Osteoblast (primary cell): ENCODE data around the gene ESRP2. TPM values are rescaled to one million over a fixed set of nuclear protein-coding genes. Genes with fewer than 3 reads are reported as not detected.

Experiments used
- DNase-seq: peaks from one replicate; pipeline ENCODE4 v3.0.0; 2011; ENCODE audit warnings: low spot score, mixed read lengths; ENCODE audit not compliant: insufficient read length; ENCODE audit errors: missing footprints
- H2AFZ ChIP-seq: 2 replicates; pipeline ENCODE4 v1.6.0; 2011; ENCODE audit warnings: mild to moderate bottlenecking, low read length
- H3K27ac ChIP-seq: 2 replicates; pipeline ENCODE4 v1.5.1; 2011; ENCODE audit warnings: mild to moderate bottlenecking, low read depth, low read length, moderate library complexity
- H3K27me3 ChIP-seq: 2 replicates; pipeline ENCODE4 v1.6.0; 2012; ENCODE audit warnings: mild to moderate bottlenecking, control low read depth, inconsistent platforms, low read length, moderate library complexity; ENCODE audit not compliant: insufficient read depth
- H3K36me3 ChIP-seq: 2 replicates; pipeline ENCODE4 v1.5.1; 2011; ENCODE audit warnings: mild to moderate bottlenecking, low read length, control low read depth, moderate library complexity; ENCODE audit not compliant: insufficient read depth
- H3K4me1 ChIP-seq: 2 replicates; pipeline ENCODE4 v1.5.1; 2011; ENCODE audit warnings: mild to moderate bottlenecking, low read length, control low read depth, moderate library complexity; ENCODE audit not compliant: insufficient read depth
- H3K4me2 ChIP-seq: 2 replicates; pipeline ENCODE4 v1.6.0; 2011; ENCODE audit warnings: mild to moderate bottlenecking, low read length; ENCODE audit not compliant: insufficient read depth
- H3K4me3 ChIP-seq: fragments of 200-600 bp; sonication (generic); 3 replicates; pipeline ENCODE4 v1.5.1; 2012; ENCODE audit warnings: mild to moderate bottlenecking, low read length, inconsistent platforms; ENCODE audit not compliant: insufficient read depth
- H3K79me2 ChIP-seq: 2 replicates; pipeline ENCODE4 v1.6.0; 2012; ENCODE audit warnings: mild to moderate bottlenecking, low read length, control low read depth, inconsistent platforms; ENCODE audit not compliant: insufficient read depth
- H3K9me3 ChIP-seq: 2 replicates; pipeline ENCODE4 v1.5.1; 2011; ENCODE audit warnings: low read depth, low read length, control low read depth
- H4K20me1 ChIP-seq: 2 replicates; pipeline ENCODE4 v1.6.0; 2012; ENCODE audit warnings: mild to moderate bottlenecking, low read length, control low read depth; ENCODE audit not compliant: insufficient read depth
- CTCF ChIP-seq: IDR thresholded peaks from 2 replicates; pipeline ENCODE4 v1.5.1; 2011; ENCODE audit warnings: mild to moderate bottlenecking, low read depth, low read length, moderate library complexity; ENCODE audit errors: extremely low read depth
- total RNA-seq: library from RNA; depleted of rRNA; stranded (reverse); fragments of >200 nt; gene quantifications from 2 replicates; pipeline ENCODE4 v1.2.3, GENCODE V29; 2012

The ESRP2 gene
- total RNA-seq, 1 donor = under 0.01 TPM

GRCh38 chr16:68217506-68217905 is 18.4 kb downstream of the ESRP2 start:
- no peaks in the 10 kb centered on the region for H3K9me3 ChIP-seq
- no peak overlapping the region for H3K4me2 ChIP-seq
- H3K36me3 ChIP-seq = no peaks in the 10 kb centered on the region
- no peak for DNase-seq
- no peak for TF ChIP-seq CTCF
- no peak overlapping the region for H3K4me3 ChIP-seq
- no peaks in the 10 kb centered on the region for H3K79me2 ChIP-seq
- H4K20me1 ChIP-seq = no peaks in the 10 kb centered on the region
- H3K4me1 ChIP-seq = no peaks in the 10 kb centered on the region
- no peak overlapping the region for H2AFZ ChIP-seq
- H3K27me3 ChIP-seq = no peaks in the 10 kb centered on the region
- H3K27ac ChIP-seq = no peak overlapping the region

DNA sequence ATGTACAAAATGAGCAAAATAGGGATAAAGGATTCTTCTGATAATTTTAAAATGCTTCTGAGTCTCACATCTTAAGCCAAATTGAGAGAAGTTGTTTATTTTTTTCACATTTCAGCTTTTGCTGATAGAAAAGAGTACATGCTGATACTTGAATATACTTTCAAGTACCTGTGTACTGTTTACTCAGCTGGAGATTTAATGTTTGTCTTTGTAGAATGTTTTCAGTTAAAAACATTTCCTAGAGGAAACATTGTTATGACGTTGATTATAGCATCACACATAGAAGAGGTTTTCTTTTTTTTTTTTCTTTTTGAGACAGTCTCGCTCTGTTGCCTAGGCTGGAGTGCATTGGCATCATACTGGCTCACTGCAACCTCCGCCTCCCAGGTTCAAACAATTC is 19.7 kb downstream of the ESRP2 start:
- no peaks in the 10 kb centered on the region for H4K20me1 ChIP-seq
- no peak overlapping the region for H3K4me3 ChIP-seq
- no peaks in the 10 kb centered on the region for H3K9me3 ChIP-seq
- H3K4me1 ChIP-seq = no peaks in the 10 kb centered on the region
- H3K4me2 ChIP-seq = no peak overlapping the region
- peaks cover 2% of the 10 kb centered on the region for H3K79me2 ChIP-seq
- H3K27me3 ChIP-seq = no peaks in the 10 kb centered on the region
- H3K36me3 ChIP-seq = no peaks in the 10 kb centered on the region
- no peak overlapping the region for H3K27ac ChIP-seq
- TF ChIP-seq CTCF = no peak
- H2AFZ ChIP-seq = no peak overlapping the region
- DNase-seq = no peak

GRCh38 chr16:68215302-68215701 is 20.6 kb downstream of the ESRP2 start:
- Histone ChIP-seq H3K27me3 (no peaks in the 10 kb centered on the region), H3K36me3 (no peaks in the 10 kb centered on the region), H3K79me2 (peaks cover 2% of the 10 kb centered on the region), H3K27ac (no peak overlapping the region), H4K20me1 (no peaks in the 10 kb centered on the region), H3K4me1 (no peaks in the 10 kb centered on the region), H3K4me3 (no peak overlapping the region), H3K4me2 (no peak overlapping the region), H2AFZ (no peak overlapping the region), H3K9me3 (no peaks in the 10 kb centered on the region)
- no peak for TF ChIP-seq CTCF
- no peak for DNase-seq

DNA sequence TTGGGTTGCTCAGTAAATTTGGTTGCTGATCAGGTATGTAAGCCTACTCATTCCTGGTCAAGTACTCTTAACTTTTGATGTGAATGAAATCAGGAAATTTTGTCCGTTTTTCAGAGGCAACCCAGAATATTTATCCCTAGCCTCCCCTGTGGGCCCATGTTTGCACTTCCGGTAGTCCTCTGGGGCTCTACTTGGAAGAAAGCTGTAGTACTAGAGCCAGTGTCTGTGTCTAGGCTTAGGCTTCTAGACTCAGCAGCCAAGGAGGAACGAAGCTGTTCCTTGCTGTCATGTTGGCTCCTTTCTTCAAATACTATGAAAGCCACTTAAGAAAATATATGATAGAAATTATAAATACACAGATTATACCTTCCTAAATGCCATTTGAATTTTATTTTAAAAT is 21.2 kb downstream of the ESRP2 start:
- Histone ChIP-seq H3K4me3 (no peak overlapping the region), H3K79me2 (peaks cover 2% of the 10 kb centered on the region), H2AFZ (no peak overlapping the region), H3K36me3 (no peaks in the 10 kb centered on the region), H3K4me1 (no peaks in the 10 kb centered on the region), H3K27me3 (no peaks in the 10 kb centered on the region), H3K27ac (no peak overlapping the region), H3K4me2 (no peak overlapping the region), H3K9me3 (no peaks in the 10 kb centered on the region), H4K20me1 (no peaks in the 10 kb centered on the region)
- TF ChIP-seq CTCF = no peak
- no peak for DNase-seq
